ENCODE results near the gene HOXD12.

The HOXD12 gene

DNA sequence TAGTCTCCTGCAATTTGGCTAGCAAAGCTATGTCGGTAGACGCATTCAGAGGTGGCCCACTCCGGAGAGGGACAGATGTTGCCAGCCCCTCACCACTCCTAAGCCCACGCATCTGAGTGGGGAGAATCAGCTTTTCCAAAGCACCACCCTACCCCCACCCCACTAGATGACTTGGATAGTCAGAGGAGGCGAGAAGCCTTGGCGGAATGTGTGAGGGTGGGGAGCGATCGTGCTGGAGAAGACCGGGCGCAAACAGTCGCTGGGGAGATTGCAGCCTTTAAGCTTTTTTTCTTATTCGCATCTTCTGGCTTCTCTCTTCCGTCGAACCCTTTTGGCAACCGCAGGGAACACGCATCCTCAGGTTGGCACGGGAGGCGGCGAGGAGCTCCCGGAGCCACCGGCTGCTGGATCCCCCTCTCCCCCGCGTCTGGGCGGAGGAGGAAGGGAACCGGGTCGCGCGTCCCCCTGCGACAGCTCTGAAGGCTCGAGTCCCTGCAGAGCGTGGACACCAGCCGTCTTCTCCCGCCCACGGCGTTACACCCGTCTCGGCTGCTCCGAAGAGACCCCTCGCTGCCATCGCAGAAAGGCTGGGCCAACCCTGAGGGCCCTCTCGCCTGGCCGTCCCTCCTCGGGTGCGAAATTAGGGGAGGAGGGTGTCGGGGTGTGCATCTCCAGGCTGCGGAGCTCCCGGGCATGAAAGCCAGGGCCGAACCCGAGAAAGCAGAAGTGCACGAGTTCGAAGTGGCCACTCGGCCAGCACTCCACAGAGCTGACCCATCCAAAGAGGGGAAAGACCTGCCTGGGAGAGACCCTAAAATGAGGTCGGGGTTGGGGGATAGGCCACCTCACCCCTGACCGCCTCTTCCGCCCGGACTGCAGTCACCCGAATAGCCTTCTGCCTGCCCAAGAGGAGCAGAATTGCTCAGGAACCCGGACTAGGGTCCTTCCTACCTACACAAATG is 28.0 kb upstream of the HOXD12 start:
- DNase-seq (ENCODE audit: extremely low read depth, low read depth), result no peak
- TF ChIP-seq, protein P1, sequence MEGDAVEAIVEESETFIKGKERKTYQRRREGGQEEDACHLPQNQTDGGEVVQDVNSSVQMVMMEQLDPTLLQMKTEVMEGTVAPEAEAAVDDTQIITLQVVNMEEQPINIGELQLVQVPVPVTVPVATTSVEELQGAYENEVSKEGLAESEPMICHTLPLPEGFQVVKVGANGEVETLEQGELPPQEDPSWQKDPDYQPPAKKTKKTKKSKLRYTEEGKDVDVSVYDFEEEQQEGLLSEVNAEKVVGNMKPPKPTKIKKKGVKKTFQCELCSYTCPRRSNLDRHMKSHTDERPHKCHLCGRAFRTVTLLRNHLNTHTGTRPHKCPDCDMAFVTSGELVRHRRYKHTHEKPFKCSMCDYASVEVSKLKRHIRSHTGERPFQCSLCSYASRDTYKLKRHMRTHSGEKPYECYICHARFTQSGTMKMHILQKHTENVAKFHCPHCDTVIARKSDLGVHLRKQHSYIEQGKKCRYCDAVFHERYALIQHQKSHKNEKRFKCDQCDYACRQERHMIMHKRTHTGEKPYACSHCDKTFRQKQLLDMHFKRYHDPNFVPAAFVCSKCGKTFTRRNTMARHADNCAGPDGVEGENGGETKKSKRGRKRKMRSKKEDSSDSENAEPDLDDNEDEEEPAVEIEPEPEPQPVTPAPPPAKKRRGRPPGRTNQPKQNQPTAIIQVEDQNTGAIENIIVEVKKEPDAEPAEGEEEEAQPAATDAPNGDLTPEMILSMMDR (IDR thresholded peaks at IDR 0.05; ENCODE audit: low read depth, low read length, missing control alignments), result no peak
- no peak overlapping the region for H3K4me3 ChIP-seq (replicated peaks; ENCODE audit: low read depth, low read length)

DNA sequence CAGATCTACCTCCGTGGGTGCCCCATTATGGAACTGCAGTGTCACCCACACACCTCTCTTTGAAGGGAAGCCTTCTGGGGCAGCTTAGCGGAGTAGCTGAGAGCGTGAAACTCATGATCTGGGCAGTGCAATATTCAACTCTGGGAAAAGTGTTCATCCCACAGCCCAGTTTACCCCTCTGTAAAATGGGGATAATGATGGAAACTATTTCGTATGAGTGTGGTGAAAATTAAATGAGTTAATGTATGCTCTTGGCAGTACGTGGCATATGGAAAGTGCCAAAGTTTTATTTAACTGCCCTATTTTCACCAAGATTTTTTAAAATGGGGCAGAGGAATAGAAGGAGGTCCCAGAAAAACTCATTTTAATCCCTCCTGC is 27.3 kb upstream of the HOXD12 start:
- TF ChIP-seq, protein P1 (IDR thresholded peaks at IDR 0.05; ENCODE audit: low read depth, low read length, missing control alignments), result no peak
- H3K4me3 ChIP-seq (replicated peaks; ENCODE audit: low read depth, low read length), result no peak overlapping the region
- DNase-seq (ENCODE audit: extremely low read depth, low read depth), result no peak

DNA sequence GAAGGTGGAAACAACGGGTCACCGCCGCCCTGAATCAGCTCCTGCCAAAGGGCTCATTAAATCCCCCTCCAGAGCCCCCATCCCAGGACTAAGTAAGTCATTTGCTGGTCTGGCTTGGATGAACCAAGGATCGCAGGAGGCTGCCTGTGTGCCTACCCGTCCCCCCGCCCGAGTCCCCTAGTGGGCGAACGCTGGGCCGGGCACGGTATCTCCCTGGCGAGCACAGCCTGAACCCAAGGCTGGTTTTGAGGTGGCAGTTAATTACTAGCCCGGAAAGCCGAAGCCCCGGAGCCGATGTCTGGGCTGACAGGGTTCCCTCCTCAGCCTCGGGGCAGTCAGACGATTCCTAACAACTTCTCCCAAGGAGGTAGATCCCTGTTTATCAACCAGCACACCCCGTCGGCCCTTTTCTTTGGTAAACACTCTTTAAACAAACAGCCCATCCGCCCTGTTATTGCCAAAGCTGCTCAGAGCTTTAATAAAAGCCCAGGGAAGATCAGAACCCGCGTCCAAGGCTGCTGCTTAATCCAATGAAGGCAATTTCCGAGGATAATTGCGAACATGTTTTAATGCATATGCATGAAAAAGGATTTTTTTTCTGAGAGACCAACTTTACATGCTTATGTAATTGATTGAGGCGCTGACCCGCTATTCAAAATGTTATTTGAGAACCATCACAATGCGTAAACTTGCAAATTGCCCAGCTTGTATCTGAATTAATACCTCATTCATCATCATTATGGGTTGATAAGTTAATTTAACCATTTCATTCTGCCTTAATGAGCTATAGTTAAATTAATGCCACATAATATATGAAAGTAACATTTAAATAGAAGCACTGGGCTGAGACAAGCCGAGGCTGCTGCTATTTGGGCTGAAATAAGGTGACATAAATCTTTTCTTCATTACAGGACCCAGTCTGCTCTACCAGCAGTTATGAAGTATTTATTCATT is 26.4 kb upstream of the HOXD12 start:
- no peak for DNase-seq (ENCODE audit: extremely low read depth, low read depth)
- TF ChIP-seq, protein P1 (IDR thresholded peaks at IDR 0.05; ENCODE audit: low read depth, low read length, missing control alignments), result no peak
- no peak overlapping the region for H3K4me3 ChIP-seq (replicated peaks; ENCODE audit: low read depth, low read length)

DNA sequence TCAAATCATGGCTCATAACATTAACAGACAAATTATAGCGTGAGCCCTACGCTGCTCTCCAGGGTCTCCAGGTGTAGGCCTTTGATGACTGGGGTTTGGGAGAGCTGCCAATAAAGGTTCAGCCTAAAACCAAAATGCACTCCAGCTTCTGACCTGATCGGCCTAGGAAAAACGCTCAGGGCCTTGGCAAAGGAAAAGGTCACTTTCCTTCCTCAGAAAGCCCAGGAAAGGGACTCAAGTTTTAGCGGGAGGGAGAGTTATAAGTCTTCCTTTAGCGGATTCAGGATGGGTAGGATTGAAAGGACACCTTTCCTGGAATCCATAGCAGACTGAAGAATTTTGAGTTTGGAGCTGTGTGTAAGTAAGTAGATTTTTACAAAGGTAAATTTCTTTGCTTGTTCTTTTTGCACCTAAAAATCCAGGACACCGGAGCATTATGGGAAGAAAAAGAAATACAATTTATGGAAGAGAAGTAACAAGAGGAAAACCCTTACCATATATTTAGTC is 24.6 kb upstream of the HOXD12 start:
- no peak for DNase-seq (ENCODE audit: extremely low read depth, low read depth)
- H3K4me3 ChIP-seq (replicated peaks; ENCODE audit: low read depth, low read length), result no peak overlapping the region
- TF ChIP-seq, protein P1 (IDR thresholded peaks at IDR 0.05; ENCODE audit: low read depth, low read length, missing control alignments), result no peak

DNA sequence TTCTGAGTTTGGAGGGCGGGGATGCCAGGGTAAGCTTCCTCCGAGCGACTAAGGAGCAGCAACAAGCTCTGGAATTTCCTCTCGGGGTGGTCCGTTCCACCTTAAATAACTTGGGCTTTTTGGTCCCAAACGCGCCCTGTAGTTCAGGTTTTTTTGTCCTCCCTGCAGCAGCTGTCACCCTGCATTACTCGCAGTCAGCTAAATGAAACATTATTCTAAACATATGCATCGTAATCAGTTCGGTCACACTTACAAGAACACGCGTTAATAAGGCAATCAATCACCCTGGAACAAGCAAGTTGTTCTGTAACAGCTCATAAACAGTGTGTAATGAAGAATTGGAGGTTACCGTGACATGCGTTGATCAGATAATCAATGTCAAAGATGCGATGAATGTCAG is 24.1 kb upstream of the HOXD12 start:
- TF ChIP-seq, protein P1 (IDR thresholded peaks at IDR 0.05; ENCODE audit: low read depth, low read length, missing control alignments), result no peak
- no peak overlapping the region for H3K4me3 ChIP-seq (replicated peaks; ENCODE audit: low read depth, low read length)
- DNase-seq (ENCODE audit: extremely low read depth, low read depth), result no peak

DNA sequence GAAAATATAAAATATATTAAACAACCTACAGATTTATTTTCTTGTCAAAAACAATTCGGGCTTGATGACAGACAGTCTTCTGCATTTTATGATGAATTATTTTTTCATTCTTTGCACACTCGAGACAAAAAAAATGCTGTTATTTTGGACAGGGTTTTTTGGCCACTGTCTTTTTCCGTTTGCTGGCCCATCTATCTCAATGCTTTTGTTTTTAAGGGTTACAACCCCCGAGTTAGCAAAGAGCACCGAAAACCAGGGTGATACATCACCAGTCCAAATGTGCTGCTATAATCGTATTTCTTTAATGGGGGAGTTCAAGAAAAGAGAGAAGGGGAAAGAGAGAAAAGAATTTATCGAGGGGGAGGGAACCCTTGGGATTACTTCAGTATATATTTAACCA is 23.5 kb upstream of the HOXD12 start:
- H3K4me3 ChIP-seq (replicated peaks; ENCODE audit: low read depth, low read length), result no peak overlapping the region
- TF ChIP-seq, protein P1 (IDR thresholded peaks at IDR 0.05; ENCODE audit: low read depth, low read length, missing control alignments), result no peak
- no peak for DNase-seq (ENCODE audit: extremely low read depth, low read depth)

All from HFF-Myc (cell line).